Fibroblast of villous mesenchyme (primary cell): ENCODE results near the gene CBFA2T3. TPM values are rescaled to one million over a fixed set of nuclear protein-coding genes. Genes with fewer than 3 reads are reported as not detected.

Experiments used
- DNase-seq: peaks from one replicate; pipeline ENCODE4 v3.0.0-alpha.2; 2010; ENCODE audit warnings: low read depth
- H3K4me3 ChIP-seq: 2 replicates; pipeline ENCODE4 v1.5.1; 2011; ENCODE audit warnings: low read depth, mild to moderate bottlenecking, low read length
- CTCF ChIP-seq: IDR thresholded peaks from 2 replicates; pipeline ENCODE4 v1.5.1; 2012; ENCODE audit warnings: low read depth, mild to moderate bottlenecking, low read length; ENCODE audit not compliant: insufficient read depth
- total RNA-seq: library from RNA; depleted of rRNA; stranded (reverse); fragments of >200 nt; gene quantifications from 2 replicates; pipeline ENCODE4 v1.2.3, GENCODE V29; 2012

The CBFA2T3 gene
- total RNA-seq, 1 donor = not detected

DNA sequence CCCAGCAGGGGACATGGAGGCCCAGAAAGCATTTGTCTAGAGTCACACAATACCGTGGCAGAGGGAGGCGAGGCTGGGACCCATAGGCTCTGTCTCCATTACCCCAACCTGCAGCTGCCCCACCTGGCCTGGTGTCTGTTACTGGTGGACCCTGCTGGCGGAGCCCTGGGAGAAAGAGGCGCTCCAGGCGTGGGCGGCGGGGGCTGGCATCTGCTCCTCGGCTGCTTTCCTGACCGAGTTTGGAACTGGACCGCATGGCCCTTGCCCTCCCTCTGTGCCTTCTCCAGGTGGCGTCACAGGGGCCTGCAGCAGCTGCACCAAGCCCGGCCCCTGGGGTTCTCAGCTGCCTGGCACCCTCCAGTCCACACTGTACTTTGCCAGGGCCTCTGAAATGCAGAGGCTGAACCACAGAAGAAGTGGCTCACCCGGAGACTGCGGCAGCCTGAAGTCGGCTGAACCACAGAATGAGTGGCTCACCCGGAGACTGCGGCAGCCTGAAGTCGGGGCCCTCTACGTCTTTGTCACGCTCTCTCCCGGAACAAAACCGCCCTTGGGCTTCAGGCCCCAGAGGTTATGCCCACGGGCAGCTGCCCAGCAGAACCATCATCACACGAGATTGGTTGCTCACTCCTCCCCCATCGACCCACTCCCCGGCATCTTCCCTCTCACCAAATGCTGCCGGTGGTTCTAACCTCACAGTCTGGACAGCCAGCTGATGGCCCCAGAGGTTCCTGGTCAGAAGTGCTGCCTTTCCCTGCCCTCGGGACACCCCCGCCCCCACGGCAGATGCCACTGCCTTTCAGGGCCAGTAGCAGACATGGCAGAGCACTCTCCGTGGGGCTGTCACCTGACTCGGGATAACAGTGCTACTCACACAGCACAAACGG is 20.2 kb downstream of the CBFA2T3 start:
- DNase-seq = no peak
- no peak for TF ChIP-seq CTCF
- no peak overlapping the region for H3K4me3 ChIP-seq

DNA sequence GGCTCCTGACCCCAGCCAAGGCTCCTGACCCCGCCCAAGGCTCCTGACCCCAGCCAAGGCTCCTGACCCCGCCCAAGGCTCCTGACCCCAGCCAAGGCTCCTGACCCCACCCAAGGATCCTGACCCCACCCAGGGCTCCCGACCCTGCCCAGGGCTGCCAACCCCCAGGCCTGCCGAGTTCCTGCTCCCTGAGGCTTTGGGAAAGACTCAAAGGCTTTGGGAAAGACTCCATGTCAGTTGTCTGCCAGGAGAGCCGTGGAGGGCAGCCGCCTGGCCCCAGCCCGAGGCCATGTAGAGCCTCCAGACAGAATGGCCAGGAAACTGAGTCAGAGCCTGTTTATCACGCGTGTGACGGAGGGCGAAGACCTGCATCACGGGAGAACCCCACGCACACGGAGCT is 21.1 kb downstream of the CBFA2T3 start:
- DNase-seq = no peak
- TF ChIP-seq CTCF = no peak
- H3K4me3 ChIP-seq = no peak overlapping the region

- no peak overlapping the region for H3K4me3 ChIP-seq
- DNase-seq = no peak
- no peak for TF ChIP-seq CTCF
These were observed 23.9 kb downstream of the CBFA2T3 start for GRCh38 chr16:88953003-88953690.

- H3K4me3 ChIP-seq = no peak overlapping the region
- DNase-seq = no peak
- no peak for TF ChIP-seq CTCF
These were observed 25.0 kb downstream of the CBFA2T3 start for GRCh38 chr16:88951989-88952388.

DNA sequence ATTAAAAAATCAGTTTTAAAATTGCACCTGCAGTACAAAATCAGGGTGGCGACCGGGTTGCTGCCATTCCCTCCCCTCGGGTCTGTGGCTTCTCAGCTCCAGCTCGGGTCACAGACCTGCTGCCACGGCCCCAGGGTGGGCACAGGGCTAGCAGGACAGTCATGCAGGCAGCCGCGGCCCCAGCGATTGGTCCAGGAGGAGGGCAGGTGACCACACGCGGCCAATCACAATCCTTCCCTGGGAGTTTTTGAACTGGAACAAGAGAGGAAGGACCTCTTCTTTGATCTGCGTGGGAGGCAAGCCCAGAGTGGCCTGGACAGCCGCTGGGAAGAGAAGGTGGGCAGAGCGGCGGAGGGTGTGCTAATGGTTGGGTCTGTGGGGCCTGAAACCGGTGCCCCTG is 25.5 kb downstream of the CBFA2T3 start:
- DNase-seq = no peak
- no peak for TF ChIP-seq CTCF
- no peak overlapping the region for H3K4me3 ChIP-seq

DNA sequence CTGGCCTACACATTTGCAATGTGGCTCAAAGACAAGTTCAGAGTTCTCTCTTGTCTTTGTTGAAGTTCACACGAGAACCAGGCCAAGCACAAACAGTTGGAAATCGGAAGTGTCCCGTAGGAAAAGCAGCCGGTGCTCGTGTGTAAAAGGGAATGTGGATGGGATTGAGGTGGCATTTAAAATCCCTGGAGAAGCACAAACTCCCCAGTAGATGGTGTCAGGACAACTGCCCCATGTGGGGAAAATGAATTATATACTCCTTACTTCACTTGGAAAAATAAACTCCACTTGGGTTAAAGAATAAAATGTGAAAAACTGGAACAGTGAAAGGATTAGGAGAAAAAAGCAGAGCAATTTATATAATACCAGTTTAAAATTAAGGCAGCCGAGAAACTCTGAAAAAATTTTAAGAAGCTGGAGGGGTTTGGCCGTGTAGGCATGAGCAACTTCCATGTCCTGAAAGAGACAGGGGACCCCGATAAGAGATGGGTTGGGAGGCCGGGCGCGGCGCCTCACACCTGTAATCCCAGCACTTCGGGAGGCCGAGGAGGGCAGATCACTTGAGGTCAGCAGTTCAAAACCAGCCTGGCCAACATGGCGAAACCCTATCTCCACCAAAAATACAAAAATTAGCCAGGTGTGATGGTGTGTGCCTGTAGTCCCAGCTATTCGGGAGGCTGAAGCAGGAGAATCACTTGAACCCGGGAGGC is 28.1 kb downstream of the CBFA2T3 start:
- H3K4me3 ChIP-seq = no peak overlapping the region
- no peak for DNase-seq
- TF ChIP-seq CTCF = peak; percentile 7
